Measurements from ENCODE around the gene OSBPL10. TPM values are rescaled to one million over a fixed set of nuclear protein-coding genes. Genes with fewer than 3 reads are reported as not detected.
A peak's percentile ranks its signal among the peaks of the same experiment; 100 is the strongest.

Gene OSBPL10
- total RNA-seq, 1 donor from 2014 or later = 8.9 TPM

GRCh38 chr3:31926543-31926942 lies 54.5 kb downstream of the OSBPL10 start:
- DNase-seq (ENCODE audit: low read depth in 2 of 2) = no peak

GRCh38 chr3:31925271-31925630 lies 55.8 kb downstream of the OSBPL10 start:
- no peak for DNase-seq (ENCODE audit: low read depth in 2 of 2)

DNA sequence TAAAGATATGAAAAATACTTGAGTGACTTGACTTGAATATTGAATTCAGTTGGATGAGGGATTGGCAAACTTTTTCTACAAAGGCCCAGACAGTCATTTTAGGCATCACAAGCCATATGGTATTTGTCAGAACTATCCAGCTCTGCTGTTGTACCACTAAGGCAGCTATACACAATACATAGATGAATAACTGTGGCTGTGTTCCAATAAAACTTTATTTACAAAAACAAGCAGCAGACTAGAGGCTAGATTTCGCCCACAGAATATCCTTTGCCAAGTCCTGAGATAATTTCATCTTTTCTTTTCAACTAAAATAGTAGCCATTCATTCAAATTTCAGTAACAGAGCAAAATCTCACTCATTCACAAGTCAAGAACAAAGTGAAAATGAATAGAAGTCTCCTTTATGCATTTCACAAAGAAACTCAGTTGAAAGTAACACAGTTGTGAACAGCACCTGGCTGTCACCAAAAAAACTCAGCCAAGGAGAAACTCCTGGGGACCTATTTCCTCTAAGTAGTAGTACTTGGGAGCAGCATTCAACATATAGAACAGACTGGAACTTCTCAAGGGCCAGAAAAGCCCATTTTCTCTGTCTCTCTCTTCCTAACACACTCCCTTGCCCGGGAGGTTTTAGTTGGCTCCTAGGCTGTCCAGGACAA lies 56.3 kb downstream of the OSBPL10 start:
- DNase-seq (ENCODE audit: low read depth in 2 of 2) = no peak

GRCh38 chr3:31922962-31923361 lies 58.1 kb downstream of the OSBPL10 start:
- no peak for DNase-seq (ENCODE audit: low read depth in 2 of 2)

GRCh38 chr3:31921837-31922236 lies 59.2 kb downstream of the OSBPL10 start:
- no peak for DNase-seq (ENCODE audit: low read depth in 2 of 2)

GRCh38 chr3:31920310-31920709 lies 60.8 kb downstream of the OSBPL10 start:
- DNase-seq (ENCODE audit: low read depth in 2 of 2) = no peak

DNA sequence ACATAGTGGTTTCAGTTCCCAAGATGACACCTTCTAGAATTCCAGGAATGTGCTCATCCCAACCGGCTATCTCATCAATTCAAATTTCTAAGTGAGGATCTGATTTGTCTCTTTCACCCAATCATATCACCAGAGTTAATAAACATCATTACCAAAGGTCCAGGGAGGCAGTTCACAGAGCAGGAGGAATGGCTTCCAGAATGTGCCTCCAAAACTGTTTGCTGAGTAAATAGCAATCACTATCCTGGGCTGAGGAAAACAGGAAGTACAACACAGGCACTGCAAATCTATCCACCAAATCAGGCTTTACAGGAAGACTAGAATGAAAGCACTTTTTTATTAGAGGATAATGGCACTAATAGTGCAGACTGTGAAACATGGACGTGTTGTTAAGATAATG lies 61.5 kb downstream of the OSBPL10 start:
- DNase-seq (ENCODE audit: low read depth in 2 of 2) = no peak

DNA sequence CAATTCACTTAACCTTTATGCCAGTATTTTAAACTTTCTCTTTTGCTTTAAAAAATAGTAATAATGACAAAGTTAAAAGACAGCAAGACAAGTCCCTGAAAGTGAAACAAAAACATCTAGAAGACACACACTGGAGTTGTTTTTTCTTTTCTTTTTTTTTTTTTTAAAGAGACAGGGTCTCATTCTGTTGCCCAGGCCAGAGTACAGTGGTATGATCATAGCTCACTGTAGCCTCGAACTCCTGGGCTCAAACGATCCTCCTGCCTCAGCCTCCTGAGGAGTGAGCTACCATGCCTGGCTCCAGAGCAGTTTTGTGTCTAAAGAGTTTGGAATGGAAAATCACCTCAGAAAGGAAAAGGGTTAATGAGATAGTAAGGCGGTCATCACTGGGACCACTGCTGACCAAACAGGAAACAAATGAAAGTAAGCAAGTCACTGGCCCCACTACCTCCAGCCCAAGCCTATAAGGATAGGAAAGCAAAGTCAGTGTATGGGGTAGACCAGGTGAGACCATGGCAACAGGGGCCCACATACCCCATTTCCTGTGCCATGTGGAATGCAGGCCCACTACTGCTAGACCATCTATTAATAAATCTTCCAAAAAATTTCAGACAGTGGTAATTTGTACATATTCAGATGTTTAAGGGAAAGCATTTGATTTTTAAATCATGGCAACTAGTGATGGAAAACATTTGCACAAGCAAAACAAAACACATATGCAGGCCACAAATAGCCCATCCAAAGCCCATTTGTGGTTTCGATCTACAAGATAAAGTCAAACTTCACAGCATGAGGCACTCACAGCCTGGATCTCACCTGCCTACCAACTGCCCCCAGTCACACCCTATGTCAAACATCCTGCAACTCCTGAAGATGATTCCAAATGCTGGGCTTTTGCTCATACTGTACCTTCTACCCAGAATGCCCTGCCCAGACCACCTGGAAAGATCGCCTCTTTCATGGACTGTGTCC lies 62.6 kb downstream of the OSBPL10 start:
- peak in 1 of 2 donors; percentile 34 for DNase-seq (ENCODE audit: low read depth in 2 of 2)

GRCh38 chr3:31917303-31918005 lies 63.6 kb downstream of the OSBPL10 start:
- DNase-seq (ENCODE audit: low read depth in 2 of 2) = peak in 1 of 2 donors; percentile 14

GRCh38 chr3:31911643-31912042 lies 69.4 kb downstream of the OSBPL10 start:
- no peak for DNase-seq (ENCODE audit: low read depth in 2 of 2)

DNA sequence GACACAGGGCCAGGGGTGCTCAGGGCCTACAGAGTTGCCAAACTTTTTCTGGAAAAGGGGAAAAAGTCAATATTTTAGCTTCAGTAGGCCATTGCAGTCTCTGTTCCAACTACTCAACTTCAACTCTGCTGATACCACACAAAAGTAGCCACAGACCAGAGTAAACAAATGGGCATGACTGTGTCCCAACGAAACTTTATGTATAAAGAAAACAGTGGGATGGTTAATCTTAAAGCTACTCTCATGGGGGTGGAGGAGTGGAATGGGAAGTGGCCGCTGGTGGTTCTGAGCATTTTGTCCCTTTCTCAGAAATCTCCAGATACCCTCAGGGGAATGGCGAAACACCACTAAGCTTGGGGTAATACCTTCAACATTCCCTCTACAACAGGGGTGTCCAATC lies 69.9 kb downstream of the OSBPL10 start:
- no peak for DNase-seq (ENCODE audit: low read depth in 2 of 2)

GRCh38 chr3:31909455-31909854 lies 71.6 kb downstream of the OSBPL10 start:
- no peak for DNase-seq (ENCODE audit: low read depth in 2 of 2)

DNA sequence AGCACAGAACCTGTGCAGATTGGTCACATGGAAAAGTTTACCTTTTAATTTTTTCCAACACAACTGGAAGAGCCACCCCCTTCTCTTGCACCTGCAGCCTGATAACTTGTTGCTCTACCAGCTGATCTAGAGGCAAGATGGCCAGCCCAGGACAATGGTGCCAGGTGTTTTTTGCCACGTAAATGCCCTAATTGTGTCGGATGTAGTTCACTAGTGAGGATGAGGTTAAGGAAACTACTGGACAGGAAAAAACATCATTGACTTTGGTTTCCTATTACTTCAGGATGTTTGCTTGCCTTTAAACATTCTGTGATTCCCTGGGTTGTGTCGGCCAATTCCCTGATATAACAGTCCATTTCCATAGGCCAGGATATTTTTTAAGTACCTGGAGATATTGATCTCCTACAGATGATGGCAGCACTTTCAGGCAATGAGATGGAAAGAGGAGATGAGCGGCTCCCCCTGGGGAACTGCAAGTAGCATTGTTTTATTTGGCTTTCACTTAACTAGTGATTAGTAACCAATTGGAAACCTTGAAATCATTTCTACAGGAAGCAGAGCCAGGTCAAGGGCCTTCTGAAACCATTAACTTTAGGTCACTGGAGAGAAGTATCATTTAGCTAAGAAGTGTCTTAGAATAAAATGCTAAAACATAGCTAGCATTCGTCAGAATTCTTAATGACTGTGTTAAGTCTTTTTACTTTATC lies 72.5 kb downstream of the OSBPL10 start:
- peak; percentile 54 to 57 for DNase-seq (ENCODE audit: low read depth in 2 of 2)

- peak in 1 of 2 donors; percentile 71 for DNase-seq (ENCODE audit: low read depth in 2 of 2)
Observed at GRCh38 chr3:31906182-31906581, 74.9 kb downstream of the OSBPL10 start.

- no peak for DNase-seq (ENCODE audit: low read depth in 2 of 2)
Observed at GRCh38 chr3:31903686-31904431, 77.2 kb downstream of the OSBPL10 start.

DNA sequence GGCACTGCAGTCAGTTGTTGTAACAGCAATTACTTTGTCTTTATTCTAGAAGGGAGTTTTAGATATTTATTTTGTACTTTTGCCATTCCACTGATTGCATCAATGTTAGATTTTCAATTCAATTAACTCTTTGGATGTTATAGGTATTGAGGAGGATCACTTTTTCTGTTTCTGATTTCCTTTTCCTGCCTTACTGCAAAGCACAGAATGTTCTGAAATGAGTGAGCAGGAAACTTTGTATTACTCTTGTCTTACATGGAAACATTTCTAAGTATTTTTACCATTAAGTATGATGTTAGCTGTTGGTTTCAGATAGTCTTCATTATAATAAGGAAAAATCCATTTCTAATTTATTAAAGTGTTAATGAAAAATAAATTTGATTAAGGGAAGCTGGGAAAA lies 80.5 kb downstream of the OSBPL10 start:
- no peak for DNase-seq (ENCODE audit: low read depth in 2 of 2)

DNA sequence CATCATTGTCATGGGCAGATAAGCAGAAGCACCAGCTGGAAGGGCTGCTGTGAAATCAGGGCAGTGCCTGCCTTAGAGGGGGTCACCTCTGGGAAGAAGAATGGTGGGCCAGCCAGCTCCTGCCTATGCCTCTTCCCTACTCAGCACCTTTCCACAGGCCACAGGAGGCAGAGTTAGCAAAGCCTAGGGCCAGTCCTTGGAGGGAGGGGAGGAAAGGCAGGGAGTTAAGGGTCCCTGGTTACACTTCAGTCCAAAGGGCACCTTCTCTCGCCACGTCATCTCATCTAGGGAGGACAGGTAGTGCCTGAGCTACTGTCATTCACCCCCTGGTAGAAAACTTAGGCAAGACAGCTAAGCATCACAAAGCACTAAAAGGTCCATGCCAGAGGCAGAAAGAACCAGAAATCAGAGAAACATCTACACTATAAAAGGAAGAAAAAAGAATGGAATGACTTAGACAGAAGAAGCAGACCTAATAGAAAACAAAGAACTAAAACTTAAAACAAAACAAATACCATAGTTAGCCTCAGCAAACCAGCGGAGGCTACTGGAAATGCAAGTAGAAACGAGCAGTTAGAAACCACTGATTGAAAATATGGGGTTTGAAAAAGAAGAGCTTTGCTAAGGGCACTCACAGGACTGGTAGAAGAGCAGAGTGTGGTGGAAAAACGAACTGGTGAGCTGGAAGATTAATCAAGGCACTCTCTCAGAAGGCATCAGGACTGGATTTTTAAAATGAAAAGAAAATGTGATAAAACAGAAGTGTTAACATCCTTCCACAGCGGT lies 84.2 kb downstream of the OSBPL10 start:
- no peak for DNase-seq (ENCODE audit: low read depth in 2 of 2)

- no peak for DNase-seq (ENCODE audit: low read depth in 2 of 2)
Observed at GRCh38 chr3:31896026-31896425, 85.0 kb downstream of the OSBPL10 start.

DNA sequence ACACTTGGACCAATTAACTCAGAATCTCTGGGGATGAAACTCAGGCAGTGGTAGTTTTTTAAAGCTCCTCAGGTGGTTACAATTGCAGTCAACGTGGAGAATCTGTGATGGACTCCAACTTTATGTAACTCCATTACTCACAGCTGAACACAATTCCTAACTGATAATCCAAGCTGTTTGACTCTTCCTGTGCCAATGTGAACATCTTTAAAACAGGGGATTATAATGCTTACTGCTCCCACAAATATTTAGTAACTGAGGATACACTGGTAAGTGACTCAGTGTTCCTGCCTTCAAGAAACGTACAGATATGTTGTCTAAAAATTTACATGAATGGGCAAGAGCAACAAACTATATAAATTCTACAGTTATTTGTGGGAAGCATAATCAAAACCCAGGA lies 85.6 kb downstream of the OSBPL10 start:
- no peak for DNase-seq (ENCODE audit: low read depth in 2 of 2)
